OCI-LY1 (cell line): Measurements from ENCODE around the gene CCDC40.

Source experiments
- EZH2 ChIP-seq: fragments of 200-600 bp; sonication (generic), shearing (Covaris generic); IDR thresholded peaks from 2 replicates; pipeline ENCODE4 v1.8.0; 2017; ENCODE audit warnings: borderline replicate concordance, mixed run types, mild to moderate bottlenecking, antibody characterized with exemption, low read length, moderate library complexity, mixed read lengths
- TF ChIP-seq, protein P1 (sequence below): fragments of 200-600 bp; sonication (generic), shearing (Covaris generic); IDR thresholded peaks from 2 replicates; pipeline ENCODE4 v1.5.1; 2017; ENCODE audit warnings: mild to moderate bottlenecking, antibody characterized with exemption, low read length, moderate library complexity, mixed read lengths

DNA sequence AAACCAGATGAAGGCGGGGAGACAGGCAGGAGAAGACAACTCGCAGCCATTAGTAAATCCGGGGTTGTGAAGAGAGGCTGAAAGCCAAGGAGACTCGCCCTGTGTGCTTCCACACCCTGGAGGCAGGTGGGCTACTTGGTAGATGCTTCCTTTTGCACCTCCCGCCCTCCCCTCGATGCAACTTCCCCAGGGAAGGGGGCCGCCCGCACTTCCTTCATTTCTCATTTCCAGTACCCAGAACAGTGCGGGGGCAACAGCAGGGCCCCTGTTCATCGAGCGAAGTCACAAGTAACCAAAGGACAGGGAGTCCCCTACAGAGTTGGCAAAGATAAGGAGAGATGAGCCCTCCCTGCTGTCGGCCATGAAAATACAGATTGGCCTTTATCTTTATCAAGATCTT, 25.0 kb downstream of the CCDC40 start:
- TF ChIP-seq, protein P1, sequence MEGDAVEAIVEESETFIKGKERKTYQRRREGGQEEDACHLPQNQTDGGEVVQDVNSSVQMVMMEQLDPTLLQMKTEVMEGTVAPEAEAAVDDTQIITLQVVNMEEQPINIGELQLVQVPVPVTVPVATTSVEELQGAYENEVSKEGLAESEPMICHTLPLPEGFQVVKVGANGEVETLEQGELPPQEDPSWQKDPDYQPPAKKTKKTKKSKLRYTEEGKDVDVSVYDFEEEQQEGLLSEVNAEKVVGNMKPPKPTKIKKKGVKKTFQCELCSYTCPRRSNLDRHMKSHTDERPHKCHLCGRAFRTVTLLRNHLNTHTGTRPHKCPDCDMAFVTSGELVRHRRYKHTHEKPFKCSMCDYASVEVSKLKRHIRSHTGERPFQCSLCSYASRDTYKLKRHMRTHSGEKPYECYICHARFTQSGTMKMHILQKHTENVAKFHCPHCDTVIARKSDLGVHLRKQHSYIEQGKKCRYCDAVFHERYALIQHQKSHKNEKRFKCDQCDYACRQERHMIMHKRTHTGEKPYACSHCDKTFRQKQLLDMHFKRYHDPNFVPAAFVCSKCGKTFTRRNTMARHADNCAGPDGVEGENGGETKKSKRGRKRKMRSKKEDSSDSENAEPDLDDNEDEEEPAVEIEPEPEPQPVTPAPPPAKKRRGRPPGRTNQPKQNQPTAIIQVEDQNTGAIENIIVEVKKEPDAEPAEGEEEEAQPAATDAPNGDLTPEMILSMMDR: no peak
- TF ChIP-seq EZH2: no peak
